Stomach (tissue), 4 donors: ENCODE results near the gene NEK7.

ENCODE experiments used
- CTCF ChIP-seq, 7 experiments: fragments of 450-650 bp in 4 of 7; fragments of 200-600 bp in 3 of 7; sonication (generic) in 3 of 7; IDR thresholded peaks; one replicate each; pipeline ENCODE4 v1.5.1; 2016 to 2019; ENCODE audit warnings: antibody characterized with exemption in 7 of 7, control low read depth in 2 of 7, mild to moderate bottlenecking in 1 of 7
- EP300 ChIP-seq: sonication (generic); formaldehyde crosslinking; IDR thresholded peaks from one replicate; pipeline ENCODE4 v1.6.1; 2017; ENCODE audit warnings: antibody characterized with exemption
- POLR2A ChIP-seq, 4 donors: fragments of 450-650 bp; IDR thresholded peaks; one replicate each; pipeline ENCODE4 v1.6.1; 2016; ENCODE audit warnings: antibody characterized with exemption in 4 of 4, control low read depth in 2 of 4, mild to moderate bottlenecking in 1 of 4, moderate library complexity in 1 of 4
- POLR2AphosphoS5 ChIP-seq, 3 donors: sonication (generic); formaldehyde crosslinking; IDR thresholded peaks; one replicate each; pipeline ENCODE4 v1.6.1; 2016; ENCODE audit warnings: antibody characterized with exemption in 3 of 3

GRCh38 chr1:198132060-198132781 is 24.6 kb upstream of the NEK7 start:
- TF ChIP-seq POLR2AphosphoS5 (IDR thresholded peaks at IDR 0.05) (no peak), CTCF (IDR thresholded peaks at IDR 0.05) (no peak), POLR2A (IDR thresholded peaks at IDR 0.05) (no peak), EP300 (no peak)
